ENCODE measurements around the gene IL2RA. TPM values are rescaled to one million over a fixed set of nuclear protein-coding genes. Genes with fewer than 3 reads are reported as not detected.

IL2RA gene
- total and polyA plus RNA-seq, 2 donors (not counting 3 experiments of a cell fraction or from before 2014, with no cell fraction given), result not detected

DNA sequence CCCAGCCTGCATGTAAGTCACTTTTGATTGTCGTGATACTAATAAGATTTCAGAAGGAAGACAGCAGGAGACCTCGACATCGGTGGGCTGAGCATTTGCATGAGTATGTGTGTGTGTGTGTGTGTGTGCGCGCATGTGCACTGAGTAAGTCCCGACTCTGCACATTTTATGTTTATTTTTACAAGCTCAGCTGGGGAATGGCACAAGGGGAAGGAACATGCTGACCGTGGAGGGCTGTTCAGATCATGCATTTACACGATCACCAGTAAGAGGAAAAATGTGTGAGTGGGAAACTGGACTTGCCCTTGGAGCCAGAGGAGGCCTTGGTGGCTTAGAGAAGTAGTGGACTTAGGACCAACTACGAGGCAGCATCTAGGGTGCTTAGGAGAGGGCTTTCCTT is 41.3 kb downstream of the IL2RA start:
- no peak for DNase-seq (ENCODE audit: low read depth, low spot score)
- Histone ChIP-seq H3K36me3 (ENCODE audit: control insufficient read depth in 2 of 2, extremely low read depth in 1 of 2, insufficient read depth in 2 of 2, low read length in 2 of 2) (no peaks in the 10 kb centered on the region), H3K9me1 (replicated peaks; ENCODE audit: control insufficient read depth, extremely low read depth, insufficient read depth, low read length) (no peaks in the 10 kb centered on the region), H3K9ac (replicated peaks; ENCODE audit: extremely low read depth, insufficient read depth, low read length) (no peak overlapping the region), H3K4me2 (ENCODE audit: insufficient read depth, low read length) (no peak overlapping the region), H4K20me1 (replicated peaks; ENCODE audit: control insufficient read depth, extremely low read depth, insufficient read depth, low read length) (no peaks in the 10 kb centered on the region), H3K27me3 (ENCODE audit: control insufficient read depth in 2 of 2, insufficient read depth in 2 of 2, low read length in 2 of 2) (peaks cover 0 to 6% of the 10 kb centered on the region in 2 experiments), H3K4me1 (ENCODE audit: control insufficient read depth, extremely low read depth, insufficient read depth, low read length) (no peaks in the 10 kb centered on the region), H3K9me3 (replicated peaks; ENCODE audit: control insufficient read depth, insufficient read depth, low read length) (no peaks in the 10 kb centered on the region), H3K4me3 (replicated peaks in 1 of 3; ENCODE audit: insufficient read depth in 1 of 3, low read depth in 1 of 3, low read length in 3 of 3) (no peak overlapping the region), H3K79me2 (ENCODE audit: control insufficient read depth, insufficient read depth, low read length) (no peaks in the 10 kb centered on the region), H2AFZ (ENCODE audit: low read depth, low read length) (no peak overlapping the region), H3K27ac (ENCODE audit: insufficient read depth, low read depth, low read length) (no peak overlapping the region)
- TF ChIP-seq JUN (IDR thresholded peaks at IDR 0.05; ENCODE audit: borderline replicate concordance, insufficient read depth, insufficient read length, low read depth) (no peak), EZH2 (IDR thresholded peaks at IDR 0.05; ENCODE audit: borderline replicate concordance, low read depth, low read length, severe bottlenecking) (no peak), GATA2 (IDR thresholded peaks at IDR 0.05; ENCODE audit: insufficient read depth, insufficient read length, low read depth, low read length) (no peak), POLR2A (IDR thresholded peaks at IDR 0.05; ENCODE audit: low read depth, low read length) (no peak), MYC (IDR thresholded peaks at IDR 0.05; ENCODE audit: low read depth, low read length) (no peak), CTCF (IDR thresholded peaks at IDR 0.05; ENCODE audit: extremely low read depth in 1 of 2, insufficient read depth in 1 of 2, low read depth in 1 of 2, low read length in 2 of 2) (no peak), FOS (IDR thresholded peaks at IDR 0.05; ENCODE audit: borderline replicate concordance, insufficient read depth, low read length) (no peak), POLR2AphosphoS5 (IDR thresholded peaks at IDR 0.05; ENCODE audit: insufficient read depth, low read depth, low read length) (no peak)
- TF ChIP-seq, protein P1, sequence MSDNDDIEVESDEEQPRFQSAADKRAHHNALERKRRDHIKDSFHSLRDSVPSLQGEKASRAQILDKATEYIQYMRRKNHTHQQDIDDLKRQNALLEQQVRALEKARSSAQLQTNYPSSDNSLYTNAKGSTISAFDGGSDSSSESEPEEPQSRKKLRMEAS (IDR thresholded peaks at IDR 0.05; ENCODE audit: insufficient read depth, insufficient read length), result no peak
- CTCF ChIA-PET, result no interaction called here
- BruUV-seq (replicated peaks), result no TSS peak
- no peak for FAIRE-seq
- POLR2A ChIA-PET, result no interaction called here
- dilution Hi-C loops (cut with MboI; ENCODE audit: extremely low pct_ligation_motif_present, low sequenced_read_pairs), result no loop called here
- intact Hi-C loops (cut with micrococcal nuclease), result no loop called here

Data from endothelial cell of umbilical vein (primary cell).